Heart right ventricle (tissue), 16 donors: ENCODE measurements around the gene ZNF396. TPM values are rescaled to one million over a fixed set of nuclear protein-coding genes. Genes with fewer than 3 reads are reported as not detected.

Experiments
- ATAC-seq, 8 donors: fragments of 200-7000 bp; cut with Tn5 transposase; one replicate each; pipeline ENCODE4 v1.9.1; 2020; ENCODE audit warnings: mild to moderate bottlenecking in 8 of 8, moderate library complexity in 8 of 8, moderate number of reproducible peaks in 1 of 8
- DNase-seq, 2 donors: peaks; one replicate each; pipeline ENCODE4 v3.0.0-alpha.2; 2020
- H3K27ac ChIP-seq, 10 donors: fragments of 200-600 bp; sonication (generic) in 2 of 10; one replicate each; pipeline versions ENCODE4 v1.5.0 to v1.8.0; 2020 to 2022; ENCODE audit warnings: mild to moderate bottlenecking in 3 of 10
- H3K27me3 ChIP-seq, 7 donors: fragments of 200-600 bp; one replicate each; pipeline ENCODE4 v1.8.0; 2021 to 2022; ENCODE audit warnings: mild to moderate bottlenecking in 2 of 7
- H3K36me3 ChIP-seq, 9 donors: fragments of 200-600 bp; sonication (generic) in 1 of 9; one replicate each; pipeline versions ENCODE4 v1.5.0 to v1.8.0; 2020 to 2022; ENCODE audit warnings: mild to moderate bottlenecking in 2 of 9
- H3K4me1 ChIP-seq, 9 donors: fragments of 200-600 bp; sonication (generic) in 1 of 9; one replicate each; pipeline versions ENCODE4 v1.5.0 to v1.8.0; 2020 to 2022; ENCODE audit warnings: mild to moderate bottlenecking in 4 of 9
- H3K4me3 ChIP-seq, 10 donors: fragments of 200-600 bp; sonication (generic) in 2 of 10; one replicate each; pipeline versions ENCODE4 v1.5.0 to v1.8.0; 2020 to 2022; ENCODE audit warnings: mild to moderate bottlenecking in 7 of 10, moderate library complexity in 2 of 10
- H3K9me3 ChIP-seq, 11 donors: fragments of 200-600 bp in 10 of 11; sonication (generic) in 2 of 11; one replicate each; pipeline versions ENCODE4 v1.5.0 to v1.8.0; 2013 to 2022; ENCODE audit warnings: mild to moderate bottlenecking in 2 of 11, control low read depth in 1 of 11, moderate library complexity in 1 of 11
- WGBS, 2 donors: extraction: QIAGEN DNeasy Blood & Tissue Kit; methylation state at CpG; one replicate each; pipeline ENCODE4 v1.1.7; 2013; ENCODE audit warnings: inconsistent platforms in 1 of 2; 5-methylcytosine and 5-hydroxymethylcytosine counted together
- intact Hi-C, 10 donors: fragments of 100-400 bp; cut with DNase I; formaldehyde crosslinking; loops; one replicate each; pipeline versions ENCODE4 v1.11.1 to v1.14.2; 2022
- polyA plus RNA-seq, 2 donors: library from polyadenylated mRNA; stranded (reverse); fragments of 200-250 nt; gene quantifications; one replicate each; pipeline ENCODE4 v1.2.3, GENCODE V29; 2013
- total RNA-seq, 10 donors: library from RNA; stranded (reverse); fragmentation: NEBNext Ultra II Directional in 3 of 10; extraction: Animal tissue kit (Norgen Biotek cat#: 25700) in 3 of 10; gene quantifications; one replicate each; pipeline versions ENCODE4 v1.2.1 to v1.2.4, GENCODE V29; 2021 to 2023
- TF ChIP-seq, protein P1 (sequence below), 9 donors: fragments of 200-600 bp; sonication (generic) in 2 of 9; IDR thresholded peaks; one replicate each; pipeline versions ENCODE4 v1.5.0 to v1.8.0; 2021 to 2022; ENCODE audit warnings: antibody characterized with exemption in 9 of 9, mild to moderate bottlenecking in 5 of 9, moderate library complexity in 1 of 9
- donor health status: Arrhythmogenic right ventricular cardiomyopathy.
- donor health status: ischemic (EF 13 %, LVEDD 7.1; RV severe dilation, severe dysfunction).
- donor health status: healthy with polysubstance abuse.
- donor health status: DM: no; HTN: yes; CAD: no.
- donor health status: DM: no; HTN: no; CAD: no.
- donor health status: ischemic (EF 25% LVEDD 6.9; RV normal size, moderate dysfunction).
- donor health status: ischemic (EF 25% LVEDD 5.7; RV mildly dilated, moderate dysfunction).
- donor health status: healthy.
- donor health status: DM: yes; HTN: yes; CAD: no.
- donor health status: Ischemic cardiomyopathy.
- donor health status: ischemic (EF 35%, LVEDD 5.7; RV mildly dilated, moderate dysfunction).
- donor health status: nonischemic (EF 11% LVEDD 7.7; RV severe dilation, severe dysfunction).
- donor health status: DM: yes; HTN: yes; CAD: no.
- donor health status: PGD.
- donor health status: ischemic (EF 29% LVEDD 5.4; RV normal size, mild dysfunction).
- donor health status: nonischemic (EF 23%, LVEDD 6.1; RV moderate dilation, normal function).

Gene ZNF396
- total and polyA plus RNA-seq, 12 donors = 0.42 to 1.4 (median 0.64) TPM

GRCh38 chr18:35377875-35378573 is 887 bp upstream of the ZNF396 start:
- 77 to 79% methylated on average over 14 of the region's 14 CpGs for WGBS, 2 donors
- peak overlapping the region in 2 of 10 donors; percentile 96 to 98 for H3K4me3 ChIP-seq
- DNase-seq (no peak), ATAC-seq (no peak)
- no peaks in the 10 kb centered on the region for H3K36me3 ChIP-seq
- TF ChIP-seq, protein P1, sequence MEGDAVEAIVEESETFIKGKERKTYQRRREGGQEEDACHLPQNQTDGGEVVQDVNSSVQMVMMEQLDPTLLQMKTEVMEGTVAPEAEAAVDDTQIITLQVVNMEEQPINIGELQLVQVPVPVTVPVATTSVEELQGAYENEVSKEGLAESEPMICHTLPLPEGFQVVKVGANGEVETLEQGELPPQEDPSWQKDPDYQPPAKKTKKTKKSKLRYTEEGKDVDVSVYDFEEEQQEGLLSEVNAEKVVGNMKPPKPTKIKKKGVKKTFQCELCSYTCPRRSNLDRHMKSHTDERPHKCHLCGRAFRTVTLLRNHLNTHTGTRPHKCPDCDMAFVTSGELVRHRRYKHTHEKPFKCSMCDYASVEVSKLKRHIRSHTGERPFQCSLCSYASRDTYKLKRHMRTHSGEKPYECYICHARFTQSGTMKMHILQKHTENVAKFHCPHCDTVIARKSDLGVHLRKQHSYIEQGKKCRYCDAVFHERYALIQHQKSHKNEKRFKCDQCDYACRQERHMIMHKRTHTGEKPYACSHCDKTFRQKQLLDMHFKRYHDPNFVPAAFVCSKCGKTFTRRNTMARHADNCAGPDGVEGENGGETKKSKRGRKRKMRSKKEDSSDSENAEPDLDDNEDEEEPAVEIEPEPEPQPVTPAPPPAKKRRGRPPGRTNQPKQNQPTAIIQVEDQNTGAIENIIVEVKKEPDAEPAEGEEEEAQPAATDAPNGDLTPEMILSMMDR (IDR thresholded peaks at IDR 0.05) = no peak
- H3K4me1 ChIP-seq = peaks cover 0 to 19% (median 11%) of the 10 kb centered on the region in 9 donors
- no peak overlapping the region for H3K27ac ChIP-seq
- peaks cover 0 to 10% (median 0%) of the 10 kb centered on the region in 11 donors for H3K9me3 ChIP-seq
- intact Hi-C loops = no loop called here
- H3K27me3 ChIP-seq = peaks cover 0 to 12% (median 0%) of the 10 kb centered on the region in 7 donors

GRCh38 chr18:35376393-35376741 is 770 bp downstream of the ZNF396 start:
- Histone ChIP-seq H3K36me3 (no peaks in the 10 kb centered on the region), H3K27me3 (peaks cover 0 to 12% (median 0%) of the 10 kb centered on the region in 7 donors), H3K9me3 (no peaks in the 10 kb centered on the region), H3K4me1 (peaks cover 0 to 19% (median 11%) of the 10 kb centered on the region in 9 donors), H3K4me3 (peak overlapping the region; percentile 71 to 98 (median 86)), H3K27ac (peak overlapping the region in 3 of 10 donors; percentile 44 to 76 (median 54))
- WGBS, 2 donors = 15 to 20% methylated on average over 13 of the region's 13 CpGs
- DNase-seq = peak in 1 of 2 donors; percentile 24
- TF ChIP-seq, protein P1 (IDR thresholded peaks at IDR 0.05) = no peak
- ATAC-seq = peak; percentile 25 to 62 (median 48)
- intact Hi-C loops = no loop called here

- TF ChIP-seq, protein P1 (IDR thresholded peaks at IDR 0.05) = no peak
- no peak overlapping the region for H3K4me3 ChIP-seq
- H3K36me3 ChIP-seq = no peaks in the 10 kb centered on the region
- H3K9me3 ChIP-seq = no peaks in the 10 kb centered on the region
- peaks cover 0 to 12% (median 0%) of the 10 kb centered on the region in 7 donors for H3K27me3 ChIP-seq
- H3K27ac ChIP-seq = no peak overlapping the region
- peaks cover 0 to 19% (median 11%) of the 10 kb centered on the region in 9 donors for H3K4me1 ChIP-seq
- DNase-seq (no peak), ATAC-seq (no peak)
- intact Hi-C loops = no loop called here
- WGBS, 2 donors = 95 to 96% methylated on average over 4 of the region's 4 CpGs
These were observed 2.4 kb downstream of the ZNF396 start for GRCh38 chr18:35374708-35375107.

GRCh38 chr18:35371412-35372195 is 5.5 kb downstream of the ZNF396 start:
- Histone ChIP-seq H3K27me3 (no peaks in the 10 kb centered on the region), H3K4me3 (no peak overlapping the region), H3K36me3 (peaks cover 0 to 6% (median 0%) of the 10 kb centered on the region in 9 donors), H3K4me1 (peaks cover 0 to 6% (median 5%) of the 10 kb centered on the region in 9 donors), H3K9me3 (no peaks in the 10 kb centered on the region), H3K27ac (no peak overlapping the region)
- no peak for DNase-seq
- WGBS, 2 donors = 93 to 94% methylated on average over 1 of the region's 1 CpG
- TF ChIP-seq, protein P1 (IDR thresholded peaks at IDR 0.05) = no peak
- intact Hi-C loops = no loop called here
- no peak for ATAC-seq
